Mucosa of gallbladder (tissue), 1 donor: ENCODE measurements around the gene DNAH8. TPM values are rescaled to one million over a fixed set of nuclear protein-coding genes. Genes with fewer than 3 reads are reported as not detected.

Experiments used
- DNase-seq: peaks from one replicate; pipeline ENCODE4 v3.0.0-alpha.2; 2020; ENCODE audit warnings: low spot score
- total RNA-seq: library from RNA; stranded (reverse); gene quantifications from one replicate; pipeline ENCODE4 v1.2.1, GENCODE V29; 2021
- donor health status: DM: no; HTN: no; CAD: no.

Gene DNAH8
- total RNA-seq, 1 donor from 2014 or later, result 0.03 TPM

DNA sequence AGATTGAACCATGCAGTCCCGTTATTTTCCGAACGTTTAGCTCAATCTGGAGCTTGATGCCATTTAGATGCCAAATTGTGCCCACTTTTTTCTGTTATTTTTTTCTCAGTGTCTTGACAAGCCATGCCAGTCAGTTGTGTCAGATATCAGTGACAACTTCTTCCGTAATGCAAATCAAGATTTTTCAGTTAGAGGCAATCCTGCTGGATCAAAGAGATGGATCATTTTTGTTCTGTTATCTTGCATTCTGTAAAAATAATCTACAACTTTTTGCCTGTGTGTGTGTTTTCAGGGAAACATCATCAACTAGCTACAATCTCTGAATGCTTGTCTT, 302.4 kb downstream of the DNAH8 start:
- no peak for DNase-seq

GRCh38 chr6:39018103-39018502, 303.0 kb downstream of the DNAH8 start:
- DNase-seq, result no peak

DNA sequence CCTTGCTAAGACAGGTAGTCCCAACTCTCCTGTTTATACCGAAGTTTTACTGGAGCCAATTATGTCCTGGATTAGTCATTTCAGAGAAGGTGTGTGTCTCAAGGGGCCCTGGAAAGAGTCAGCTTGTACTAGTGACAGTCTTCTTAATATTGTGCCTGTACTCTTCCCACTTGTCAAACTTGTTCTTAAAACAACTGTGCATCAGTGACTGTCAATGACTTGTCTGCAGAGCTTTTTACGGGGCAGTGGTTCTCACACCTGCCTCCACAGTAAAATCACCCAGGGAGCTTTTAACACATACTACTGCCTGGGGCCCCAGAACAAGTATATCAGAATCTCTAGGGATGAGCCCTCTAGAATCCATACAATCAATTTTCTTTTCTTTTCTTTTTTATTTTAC, 305.0 kb downstream of the DNAH8 start:
- no peak for DNase-seq

GRCh38 chr6:39021041-39021440, 305.9 kb downstream of the DNAH8 start:
- no peak for DNase-seq

GRCh38 chr6:39021779-39022178, 306.7 kb downstream of the DNAH8 start:
- no peak for DNase-seq

DNA sequence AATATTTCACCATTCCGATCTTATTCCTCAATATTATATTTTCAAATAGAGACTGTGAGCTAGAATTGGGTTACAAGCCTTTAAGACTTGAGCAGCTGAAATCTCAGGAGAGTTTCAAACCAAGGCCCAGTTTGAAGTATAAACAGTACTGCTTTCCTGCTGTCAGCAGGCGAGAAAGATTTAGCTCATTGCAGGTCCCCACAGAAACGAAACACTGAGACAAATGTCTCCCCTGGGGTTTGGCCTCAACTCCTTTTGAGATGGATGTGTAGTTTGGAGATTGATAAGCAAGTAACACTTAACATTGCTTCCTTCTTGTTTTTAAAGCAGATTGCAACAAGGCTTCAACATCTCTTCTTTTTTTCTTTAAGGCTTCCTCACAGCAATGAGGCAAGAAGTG, 311.1 kb downstream of the DNAH8 start:
- no peak for DNase-seq

DNA sequence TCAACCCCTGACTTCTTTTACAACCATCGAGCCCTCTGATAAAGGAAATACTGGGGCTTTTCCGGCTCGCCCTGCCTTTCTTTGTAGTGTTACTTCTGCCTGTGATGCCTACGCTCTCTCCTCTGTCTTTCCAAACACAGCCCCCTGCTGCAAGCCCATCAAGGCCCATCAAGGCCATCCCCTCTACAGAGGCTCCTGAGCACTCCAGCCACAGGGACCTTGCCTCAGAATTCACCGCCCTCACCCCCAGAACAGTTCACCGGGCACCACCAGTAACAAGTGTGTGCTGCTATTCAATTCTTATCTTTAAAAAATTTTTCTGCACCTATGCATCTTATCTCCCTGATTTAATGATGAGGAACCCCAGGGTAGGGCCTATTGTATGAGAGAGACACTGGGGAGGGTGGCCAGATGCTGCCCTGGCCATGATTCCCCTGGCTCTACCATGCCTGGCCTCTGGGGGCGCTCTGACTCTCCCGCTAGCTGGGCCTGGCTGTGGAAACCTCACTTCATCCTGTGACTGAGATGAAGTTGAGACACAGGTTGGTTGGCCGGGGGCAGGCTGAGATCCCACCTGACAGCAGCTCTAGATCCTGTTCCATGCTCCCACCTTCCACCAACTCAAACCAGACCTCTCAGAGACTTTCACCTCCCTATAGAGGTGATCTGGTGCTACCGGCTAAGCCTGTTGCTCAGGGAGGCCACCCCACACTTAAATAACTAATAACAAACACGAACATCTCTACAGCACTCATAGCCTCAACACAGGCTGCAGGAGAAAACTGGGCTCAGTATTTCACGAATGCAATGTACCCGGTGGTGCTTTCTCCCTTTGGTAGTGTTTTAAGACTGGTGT, 314.3 kb downstream of the DNAH8 start:
- no peak for DNase-seq

DNA sequence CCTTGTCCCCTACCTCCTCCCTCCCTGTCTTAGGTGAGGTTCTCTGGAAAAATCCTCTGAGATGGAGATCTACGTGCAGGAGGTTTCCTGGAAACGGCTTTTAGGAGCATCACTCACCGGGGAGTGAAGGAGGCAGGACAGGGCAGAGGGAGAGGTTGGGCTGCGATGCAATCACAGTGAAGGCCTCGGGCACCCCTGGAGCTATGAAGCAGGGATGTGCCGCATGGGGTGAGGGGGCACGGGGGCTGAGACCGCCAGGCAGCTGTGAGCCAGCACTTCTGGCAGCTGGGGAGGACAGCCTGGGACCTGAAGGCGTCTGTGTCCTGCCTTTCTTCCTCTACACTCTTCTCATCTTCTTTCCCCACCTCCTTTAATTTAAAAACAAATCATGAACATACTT, 320.6 kb downstream of the DNAH8 start:
- no peak for DNase-seq

GRCh38 chr6:39037082-39037508, 322.0 kb downstream of the DNAH8 start:
- no peak for DNase-seq

DNA sequence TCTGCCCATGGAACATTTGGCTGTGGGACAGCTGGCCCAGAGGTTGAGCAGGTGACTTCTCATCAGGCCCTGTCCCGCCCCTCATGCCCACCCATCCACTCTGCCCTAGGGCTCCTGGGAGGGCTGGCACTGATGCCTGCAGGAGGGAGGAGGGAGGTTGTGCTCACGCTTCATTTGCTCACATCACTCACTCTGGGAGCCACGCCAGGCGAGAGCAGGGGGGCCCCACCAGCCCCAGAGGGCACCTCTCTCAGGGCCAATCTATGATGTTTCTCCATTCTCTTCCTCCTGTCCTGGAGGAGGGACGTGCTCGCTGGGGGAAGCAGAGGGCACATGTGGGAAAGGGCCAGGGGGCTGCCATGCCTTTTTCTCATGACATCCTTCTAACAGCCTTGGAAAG, 322.6 kb downstream of the DNAH8 start:
- no peak for DNase-seq

GRCh38 chr6:39040080-39040673, 325.1 kb downstream of the DNAH8 start:
- DNase-seq, result no peak

DNA sequence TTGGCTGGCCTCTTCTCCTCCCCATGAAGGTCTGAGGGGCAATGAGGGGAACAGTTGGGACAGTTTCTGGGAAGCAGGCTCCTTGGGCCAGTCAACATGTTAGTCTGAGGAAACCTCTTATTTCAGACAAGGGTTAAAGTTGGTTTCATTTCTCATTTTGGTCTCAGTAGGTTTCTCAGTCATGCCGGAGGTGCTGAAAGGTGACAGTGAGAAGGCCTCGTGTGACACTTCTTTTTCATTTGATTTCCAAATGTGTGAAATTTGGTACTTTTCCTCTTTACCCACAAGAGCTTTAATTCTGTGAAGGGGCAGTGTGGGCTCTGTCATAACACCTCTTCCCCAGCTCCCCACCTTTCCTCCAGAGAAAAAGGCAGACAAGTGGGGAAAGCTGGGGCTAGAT, 326.0 kb downstream of the DNAH8 start:
- no peak for DNase-seq

- no peak for DNase-seq
Measured at GRCh38 chr6:39043776-39044175, 328.7 kb downstream of the DNAH8 start.

DNA sequence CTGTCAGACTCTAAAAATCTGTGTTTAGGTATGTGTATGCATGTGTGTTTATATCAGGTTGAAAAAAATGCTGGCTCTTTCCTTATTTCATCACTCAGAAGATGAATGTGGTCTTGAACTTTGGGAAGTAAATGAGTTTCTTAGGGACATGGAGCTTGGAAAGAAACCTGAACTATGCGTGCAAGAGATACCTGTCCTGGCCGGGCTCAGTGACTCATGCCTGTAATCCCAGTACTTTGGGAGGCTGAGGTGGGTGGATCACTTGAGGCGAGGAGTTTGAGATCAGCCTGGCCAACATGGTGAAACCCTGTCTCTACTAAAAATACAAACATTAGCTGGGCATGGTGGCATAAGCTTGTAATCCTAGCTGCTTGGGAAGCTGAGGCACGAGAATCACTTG, 329.1 kb downstream of the DNAH8 start:
- no peak for DNase-seq

GRCh38 chr6:39047434-39048327, 332.6 kb downstream of the DNAH8 start:
- no peak for DNase-seq

- no peak for DNase-seq
Measured at GRCh38 chr6:39048481-39049399, 333.6 kb downstream of the DNAH8 start, which contains the start of gene GLP1R. GLP1R (plus strand) TSS chr6:39048781; CDS start chr6:39048841, 60 bp downstream.

- DNase-seq, result no peak
Measured at GRCh38 chr6:39049575-39050283, 334.6 kb downstream of the DNAH8 start.

- no peak for DNase-seq
Measured at GRCh38 chr6:39050453-39051112, 335.5 kb downstream of the DNAH8 start.

GRCh38 chr6:39051399-39052122, 336.4 kb downstream of the DNAH8 start:
- no peak for DNase-seq
